22Rv1 (cell line): ENCODE data around the gene SORBS1.

Source experiments
- H3K27ac ChIP-seq: fragments of 450-650 bp; 2 replicates; pipeline ENCODE4 v1.5.1; 2017
- CTCF ChIP-seq: fragments of 450-650 bp; IDR thresholded peaks from 2 replicates; pipeline ENCODE4 v1.5.1; 2017; ENCODE audit warnings: mild to moderate bottlenecking
- ZFX ChIP-seq: fragments of 450-650 bp; IDR thresholded peaks from 2 replicates; pipeline ENCODE4 v1.6.1; 2017; ENCODE audit warnings: antibody characterized with exemption, borderline replicate concordance

The SORBS1 gene

GRCh38 chr10:95476469-95477174 lies 84.5 kb downstream of the SORBS1 start:
- peak overlapping the region; percentile 85 for H3K27ac ChIP-seq
- TF ChIP-seq CTCF, result no peak
- TF ChIP-seq ZFX, result no peak

- peak overlapping the region; percentile 85 for H3K27ac ChIP-seq
- no peak for TF ChIP-seq CTCF
These were observed 85.2 kb downstream of the SORBS1 start for GRCh38 chr10:95475827-95476468.

- TF ChIP-seq CTCF (no peak), ZFX (no peak)
- peak overlapping the region; percentile 85 for H3K27ac ChIP-seq
These were observed 86.2 kb downstream of the SORBS1 start for GRCh38 chr10:95475003-95475383.

- H3K27ac ChIP-seq, result peak overlapping the region; percentile 85
- TF ChIP-seq ZFX (no peak), CTCF (no peak)
These were observed 86.8 kb downstream of the SORBS1 start for GRCh38 chr10:95474228-95475002.

GRCh38 chr10:95472304-95473088 lies 88.7 kb downstream of the SORBS1 start:
- no peak overlapping the region for H3K27ac ChIP-seq
- TF ChIP-seq CTCF, result no peak
- TF ChIP-seq ZFX, result no peak

- H3K27ac ChIP-seq, result no peak overlapping the region
- TF ChIP-seq ZFX (no peak), CTCF (no peak)
These were observed 91.5 kb downstream of the SORBS1 start for GRCh38 chr10:95469676-95470075.
